ENCODE results near the gene ARID1B. TPM values are rescaled to one million over a fixed set of nuclear protein-coding genes. Genes with fewer than 3 reads are reported as not detected.

The ARID1B gene
- total and polyA plus RNA-seq, 8 donors = 16.2 to 68.0 (median 42.5) TPM

GRCh38 chr6:156904176-156904967 lies 127.2 kb downstream of the ARID1B start:
- Histone ChIP-seq H3K9me3 (no peaks in the 10 kb centered on the region), H3K4me3 (no peak overlapping the region), H3K27me3 (no peaks in the 10 kb centered on the region), H3K36me3 (no peaks in the 10 kb centered on the region), H3K27ac (no peak overlapping the region), H3K4me1 (peaks cover 0 to 6% (median 5%) of the 10 kb centered on the region in 3 donors)
- no peak for TF ChIP-seq CTCF (IDR thresholded peaks at IDR 0.05)
- DNase-seq (no peak), FAIRE-seq (no peak), ATAC-seq (no peak)
- WGBS, 2 donors = 80 to 94% methylated on average over 2 of the region's 2 CpGs
- intact Hi-C loops (cut with DNase I) = no loop called here

DNA sequence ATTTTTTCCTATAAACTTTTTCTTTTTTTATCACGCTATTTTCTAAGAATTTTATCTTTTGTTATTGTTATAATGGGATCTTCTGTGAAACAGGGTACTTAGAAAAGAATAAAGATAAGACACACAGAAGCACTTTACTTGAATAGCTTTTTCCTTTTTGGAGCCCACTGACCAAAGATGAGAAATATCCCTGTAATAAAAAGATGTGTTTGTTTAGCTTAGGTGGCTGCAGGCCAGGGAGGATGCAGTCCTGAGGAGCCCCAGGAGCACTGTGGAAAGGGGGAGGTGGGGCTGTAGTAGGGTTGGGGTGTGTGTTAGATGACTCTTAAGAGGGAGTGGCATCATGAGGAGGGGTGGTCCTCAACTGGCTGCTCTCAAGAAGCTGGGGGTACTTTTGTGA lies 128.6 kb downstream of the ARID1B start:
- no peak for DNase-seq
- ATAC-seq = no peak
- intact Hi-C loops (cut with DNase I) = no loop called here
- FAIRE-seq = no peak
- Histone ChIP-seq H3K4me1 (peaks cover 0 to 6% (median 5%) of the 10 kb centered on the region in 3 donors), H3K36me3 (no peaks in the 10 kb centered on the region), H3K27ac (no peak overlapping the region), H3K9me3 (no peaks in the 10 kb centered on the region), H3K4me3 (no peak overlapping the region), H3K27me3 (no peaks in the 10 kb centered on the region)
- TF ChIP-seq CTCF (IDR thresholded peaks at IDR 0.05) = no peak
- WGBS, 2 donors = 77 to 88% methylated on average over 1 of the region's 1 CpG

- Histone ChIP-seq H3K36me3 (no peaks in the 10 kb centered on the region), H3K4me1 (peaks cover 0 to 5% (median 4%) of the 10 kb centered on the region in 3 donors), H3K27me3 (no peaks in the 10 kb centered on the region), H3K4me3 (no peak overlapping the region), H3K9me3 (no peaks in the 10 kb centered on the region), H3K27ac (no peak overlapping the region)
- no peak for TF ChIP-seq CTCF (IDR thresholded peaks at IDR 0.05)
- WGBS, 2 donors = 93 to 94% methylated on average over 6 to 7 of the region's 7 CpGs
- FAIRE-seq (no peak), DNase-seq (no peak), ATAC-seq (peak in 1 of 4 donors; percentile 37)
- intact Hi-C loops (cut with DNase I) = no loop called here
Observed at GRCh38 chr6:156906451-156906850, 129.3 kb downstream of the ARID1B start.

GRCh38 chr6:156909212-156910010 lies 132.2 kb downstream of the ARID1B start:
- H3K36me3 ChIP-seq = no peaks in the 10 kb centered on the region
- no peaks in the 10 kb centered on the region for H3K4me1 ChIP-seq
- H3K27me3 ChIP-seq = no peaks in the 10 kb centered on the region
- no peak overlapping the region for H3K4me3 ChIP-seq
- H3K27ac ChIP-seq = no peak overlapping the region
- no peak for FAIRE-seq
- intact Hi-C loops (cut with DNase I) = no loop called here
- no peaks in the 10 kb centered on the region for H3K9me3 ChIP-seq
- TF ChIP-seq CTCF (IDR thresholded peaks at IDR 0.05) = no peak
- ATAC-seq = no peak
- 89 to 91% methylated on average over 10 of the region's 10 CpGs for WGBS, 2 donors
- no peak for DNase-seq

- no peaks in the 10 kb centered on the region for H3K9me3 ChIP-seq
- no peak for ATAC-seq
- no peak overlapping the region for H3K4me3 ChIP-seq
- no peaks in the 10 kb centered on the region for H3K27me3 ChIP-seq
- intact Hi-C loops (cut with DNase I) = no loop called here
- FAIRE-seq = no peak
- H3K36me3 ChIP-seq = no peaks in the 10 kb centered on the region
- no peaks in the 10 kb centered on the region for H3K4me1 ChIP-seq
- WGBS, 2 donors = 94 to 97% methylated on average over 4 of the region's 4 CpGs
- DNase-seq = no peak
- H3K27ac ChIP-seq = no peak overlapping the region
- TF ChIP-seq CTCF (IDR thresholded peaks at IDR 0.05) = no peak
Observed at GRCh38 chr6:156910011-156910334, 132.8 kb downstream of the ARID1B start.

All from pancreas (tissue), 10 donors.